Mesodermal cell (in vitro differentiated cells): ENCODE results near the gene PATE3.

ENCODE experiments used
- H3K27ac ChIP-seq: 2 replicates; pipeline ENCODE4 v1.7.0; 2013; ENCODE audit warnings: mild to moderate bottlenecking, low read depth, low read length, moderate library complexity; ENCODE audit not compliant: severe bottlenecking
- H3K36me3 ChIP-seq: 2 replicates; pipeline ENCODE4 v1.7.1; 2013; ENCODE audit warnings: mild to moderate bottlenecking, low read length, moderate library complexity; ENCODE audit not compliant: control insufficient read depth, insufficient read depth
- H3K4me1 ChIP-seq: one replicate; pipeline ENCODE4 v1.7.1; 2013; ENCODE audit warnings: mild to moderate bottlenecking, low read length; ENCODE audit not compliant: insufficient read depth, control insufficient read depth, poor library complexity, severe bottlenecking
- H3K4me3 ChIP-seq: 2 replicates; pipeline ENCODE4 v1.7.0; 2013; ENCODE audit warnings: low read length, control low read depth, mild to moderate bottlenecking; ENCODE audit not compliant: insufficient read depth, poor library complexity, severe bottlenecking; ENCODE audit errors: extremely low read depth
- H3K9me3 ChIP-seq: 2 replicates; pipeline ENCODE4 v1.7.1; 2013; ENCODE audit warnings: mild to moderate bottlenecking, low read length, moderate library complexity; ENCODE audit not compliant: control insufficient read depth
- WGBS, 2 experiments: methylation state at CpG; one replicate each; pipeline ENCODE4 v1.1.5; 2013; ENCODE audit warnings: missing lambda C conversion rate in 2 of 2; ENCODE audit not compliant: insufficient coverage in 2 of 2; 5-methylcytosine and 5-hydroxymethylcytosine counted together

The PATE3 gene

DNA sequence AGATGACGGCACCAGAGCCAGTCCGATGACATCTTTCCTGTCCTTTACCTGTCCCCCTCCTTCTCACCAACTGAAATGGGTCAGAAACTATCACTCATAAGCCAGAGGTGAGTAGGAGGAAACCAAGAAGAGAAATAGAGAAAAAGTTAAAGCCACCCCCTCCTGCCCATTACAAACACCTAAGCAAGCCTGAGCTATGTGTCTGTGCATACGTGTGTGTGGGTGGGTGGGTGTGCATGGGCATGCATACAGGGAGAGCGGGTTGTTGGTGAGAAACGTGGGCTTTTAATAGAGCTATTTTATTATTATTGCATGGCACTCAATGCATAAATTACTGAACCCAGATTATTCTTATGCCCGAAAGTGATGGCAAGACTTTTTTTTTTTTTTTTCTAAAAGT is 47.8 kb downstream of the PATE3 start:
- no peaks in the 10 kb centered on the region for H3K9me3 ChIP-seq
- H3K4me1 ChIP-seq: no peaks in the 10 kb centered on the region
- no peaks in the 10 kb centered on the region for H3K36me3 ChIP-seq
- no peak overlapping the region for H3K27ac ChIP-seq
- no CpG with 5 or more reads among the region's 6 CpGs for WGBS, 2 experiments
- no peak overlapping the region for H3K4me3 ChIP-seq
